Mesendoderm (in vitro differentiated cells): Measurements from ENCODE around the gene WASF2.

Source experiments
- DNase-seq: peaks from one replicate; pipeline ENCODE4 v3.0.0; 2013
- H2AK5ac ChIP-seq: 2 replicates; pipeline ENCODE4 v1.6.1; 2013; ENCODE audit warnings: low read length, inconsistent platforms
- H2BK120ac ChIP-seq: 2 replicates; pipeline ENCODE4 v1.6.1; 2013; ENCODE audit warnings: low read depth, mild to moderate bottlenecking, low read length, moderate library complexity, mixed read lengths
- H2BK15ac ChIP-seq: replicated peaks from 2 replicates; pipeline ENCODE4 v1.6.1; 2013; ENCODE audit warnings: low read depth, mild to moderate bottlenecking, moderate library complexity
- H2BK5ac ChIP-seq: 2 replicates; pipeline ENCODE4 v1.6.1; 2013; ENCODE audit warnings: low read length, inconsistent platforms
- H3K18ac ChIP-seq: 2 replicates; pipeline ENCODE4 v1.6.1; 2013; ENCODE audit warnings: mild to moderate bottlenecking, low read length, mixed read lengths
- H3K23ac ChIP-seq: one replicate; pipeline ENCODE4 v1.6.1; 2013; ENCODE audit warnings: low read length
- H3K27ac ChIP-seq: 2 replicates; pipeline ENCODE4 v1.5.1; 2013; ENCODE audit warnings: low read depth, mild to moderate bottlenecking, inconsistent platforms, low read length, moderate library complexity
- H3K27me3 ChIP-seq: 2 replicates; pipeline ENCODE4 v1.6.1; 2013; ENCODE audit warnings: low read length, control low read depth, mild to moderate bottlenecking, inconsistent platforms; ENCODE audit not compliant: insufficient read depth, poor library complexity
- H3K36me3 ChIP-seq: 2 replicates; pipeline ENCODE4 v1.6.1; 2013; ENCODE audit warnings: low read length, inconsistent platforms; ENCODE audit not compliant: control insufficient read depth, insufficient read depth
- H3K4ac ChIP-seq: one replicate; pipeline ENCODE4 v1.6.1; 2013; ENCODE audit warnings: low read depth, mild to moderate bottlenecking, low read length, moderate library complexity
- H3K4me1 ChIP-seq: 2 replicates; pipeline ENCODE4 v1.6.1; 2013; ENCODE audit warnings: low read depth, low read length, inconsistent platforms; ENCODE audit not compliant: control insufficient read depth
- H3K4me2 ChIP-seq: 2 replicates; pipeline ENCODE4 v1.6.1; 2013; ENCODE audit warnings: low read length
- H3K4me3 ChIP-seq: 2 replicates; pipeline ENCODE4 v1.5.1; 2013; ENCODE audit warnings: mild to moderate bottlenecking, low read length
- H3K56ac ChIP-seq: one replicate; pipeline ENCODE4 v1.6.1; 2013; ENCODE audit warnings: low read length
- H3K79me1 ChIP-seq: 2 replicates; pipeline ENCODE4 v1.6.1; 2013; ENCODE audit warnings: low read length, inconsistent platforms
- H3K79me2 ChIP-seq: 2 replicates; pipeline ENCODE4 v1.6.1; 2013; ENCODE audit warnings: mild to moderate bottlenecking, low read length; ENCODE audit not compliant: control insufficient read depth, insufficient read depth
- H3K9ac ChIP-seq: 2 replicates; pipeline ENCODE4 v1.6.1; 2013; ENCODE audit warnings: low read length, inconsistent platforms
- H4K5ac ChIP-seq: one replicate; pipeline ENCODE4 v1.6.1; 2013; ENCODE audit warnings: low read length
- H4K8ac ChIP-seq: one replicate; pipeline ENCODE4 v1.6.1; 2013; ENCODE audit warnings: low read depth, mild to moderate bottlenecking, control low read depth, low read length, moderate library complexity
- WGBS: extraction: QIAGEN DNeasy Blood & Tissue Kit; methylation state at CpG from one replicate; pipeline ENCODE4 v1.1.7; 2013; ENCODE audit warnings: low lambda C conversion rate, missing lambda C conversion rate; ENCODE audit not compliant: insufficient coverage; ENCODE audit errors: extremely low coverage; 5-methylcytosine and 5-hydroxymethylcytosine counted together

Gene WASF2

DNA sequence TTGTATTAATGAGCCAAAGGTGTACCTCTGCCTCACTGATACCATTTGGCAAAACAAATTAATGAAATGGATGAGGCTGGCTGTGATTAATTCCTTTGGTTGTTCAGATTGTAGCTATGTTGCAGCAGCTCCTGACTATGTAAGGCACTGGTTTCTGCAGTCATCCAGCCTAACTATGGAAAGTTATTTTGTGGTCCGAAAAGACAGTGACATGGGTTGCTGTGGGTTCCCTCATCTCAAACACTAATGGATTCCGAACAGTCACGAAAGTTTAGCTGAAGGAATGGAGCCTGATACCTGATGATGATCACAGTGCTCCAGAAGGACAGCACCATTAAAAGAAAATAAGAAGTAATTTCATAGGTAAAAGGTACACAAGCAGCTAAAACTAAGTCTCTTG is 42.6 kb downstream of the WASF2 start:
- H3K36me3 ChIP-seq: peaks cover 1% of the 10 kb centered on the region
- peaks cover 5% of the 10 kb centered on the region for H3K79me2 ChIP-seq
- no peak overlapping the region for H2BK120ac ChIP-seq
- no peak overlapping the region for H2BK15ac ChIP-seq
- no peak overlapping the region for H3K18ac ChIP-seq
- H3K4me2 ChIP-seq: no peak overlapping the region
- WGBS: no CpG with 5 or more reads among the region's 3 CpGs
- peaks cover 13% of the 10 kb centered on the region for H3K79me1 ChIP-seq
- no peaks in the 10 kb centered on the region for H3K27me3 ChIP-seq
- DNase-seq: no peak
- no peak overlapping the region for H3K23ac ChIP-seq
- no peak overlapping the region for H4K5ac ChIP-seq
- no peak overlapping the region for H3K4me3 ChIP-seq
- no peak overlapping the region for H3K9ac ChIP-seq
- H2BK5ac ChIP-seq: no peak overlapping the region
- no peak overlapping the region for H4K8ac ChIP-seq
- H3K4ac ChIP-seq: no peak overlapping the region
- no peak overlapping the region for H3K27ac ChIP-seq
- H3K4me1 ChIP-seq: no peaks in the 10 kb centered on the region
- H3K56ac ChIP-seq: no peak overlapping the region
- H2AK5ac ChIP-seq: no peak overlapping the region

DNA sequence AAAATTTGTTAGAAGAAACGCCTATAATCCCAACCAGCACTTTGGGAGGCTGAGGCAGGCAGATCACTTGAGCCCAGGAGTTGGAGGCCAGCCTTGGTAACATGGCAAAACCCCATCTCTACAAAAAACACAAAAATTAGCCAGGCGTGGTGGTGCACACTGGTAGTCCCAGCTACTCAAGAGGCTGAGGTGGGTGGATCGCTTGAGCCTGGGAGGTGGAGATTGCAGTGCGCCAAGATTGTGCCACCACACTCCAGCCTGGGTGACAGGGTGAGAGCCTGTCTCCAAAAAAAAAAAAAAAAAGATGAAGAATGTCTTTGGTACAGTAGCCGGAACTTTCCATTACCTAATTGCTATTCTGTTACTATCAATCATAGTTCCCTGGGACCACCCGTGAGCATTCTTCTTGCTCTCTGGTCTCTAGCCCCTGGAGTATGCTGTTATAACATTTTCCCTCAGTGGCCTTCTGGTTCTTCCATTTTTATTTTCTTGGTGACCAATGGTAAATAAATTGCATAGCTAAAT is 43.4 kb downstream of the WASF2 start:
- no peak overlapping the region for H3K4me2 ChIP-seq
- peaks cover 13% of the 10 kb centered on the region for H3K79me1 ChIP-seq
- H2BK120ac ChIP-seq: no peak overlapping the region
- no peak for DNase-seq
- no peak overlapping the region for H3K56ac ChIP-seq
- H4K8ac ChIP-seq: no peak overlapping the region
- no peak overlapping the region for H3K18ac ChIP-seq
- no peak overlapping the region for H2BK15ac ChIP-seq
- no peak overlapping the region for H3K4ac ChIP-seq
- H2BK5ac ChIP-seq: no peak overlapping the region
- H3K23ac ChIP-seq: no peak overlapping the region
- H3K9ac ChIP-seq: no peak overlapping the region
- WGBS: no CpG with 5 or more reads among the region's 6 CpGs
- H3K79me2 ChIP-seq: peaks cover 5% of the 10 kb centered on the region
- no peaks in the 10 kb centered on the region for H3K27me3 ChIP-seq
- H3K36me3 ChIP-seq: peaks cover 1% of the 10 kb centered on the region
- H2AK5ac ChIP-seq: no peak overlapping the region
- H4K5ac ChIP-seq: no peak overlapping the region
- no peak overlapping the region for H3K4me3 ChIP-seq
- no peak overlapping the region for H3K27ac ChIP-seq
- no peaks in the 10 kb centered on the region for H3K4me1 ChIP-seq

DNA sequence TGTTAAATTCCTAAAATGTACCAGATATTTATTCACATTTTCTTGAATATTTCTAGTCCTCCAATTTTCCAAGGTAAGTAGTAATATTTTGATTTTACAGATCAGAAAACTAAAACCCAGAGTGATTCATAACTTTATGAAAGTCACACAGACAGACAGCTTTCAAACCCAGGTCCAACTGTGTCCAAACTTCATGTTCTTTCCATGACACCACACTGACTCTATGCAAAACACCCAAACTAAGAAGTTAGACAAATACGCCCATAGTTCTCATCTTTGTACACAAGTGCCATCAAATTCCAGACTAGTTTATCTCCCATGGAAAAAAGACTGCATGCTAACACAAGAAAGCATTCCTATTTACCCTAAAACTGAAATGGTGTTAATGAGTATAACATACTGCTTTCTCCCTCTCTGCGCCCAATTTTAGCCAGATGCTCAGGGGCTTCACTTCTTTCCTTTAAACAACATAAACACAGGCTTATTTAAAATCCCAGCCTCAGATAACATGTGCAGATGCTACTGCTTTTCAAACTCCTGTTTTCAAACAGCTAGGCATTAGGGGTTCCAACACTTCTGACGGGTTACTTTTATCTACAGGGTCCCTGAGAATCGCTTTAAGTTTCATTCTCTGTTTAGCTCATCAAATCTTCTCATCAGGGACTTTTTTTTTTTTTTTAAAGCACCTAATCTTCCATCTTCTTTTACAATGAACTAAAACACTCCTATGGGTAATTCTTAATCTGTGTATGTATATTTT is 44.6 kb downstream of the WASF2 start:
- Histone ChIP-seq H3K56ac (no peak overlapping the region), H3K4ac (no peak overlapping the region), H4K5ac (no peak overlapping the region), H3K79me1 (peaks cover 10% of the 10 kb centered on the region), H3K4me2 (no peak overlapping the region), H3K4me3 (no peak overlapping the region), H3K23ac (no peak overlapping the region), H3K79me2 (peaks cover 5% of the 10 kb centered on the region), H3K27me3 (no peaks in the 10 kb centered on the region), H3K18ac (no peak overlapping the region), H3K4me1 (no peaks in the 10 kb centered on the region), H3K27ac (no peak overlapping the region), H2BK15ac (no peak overlapping the region), H2BK120ac (no peak overlapping the region), H3K36me3 (peaks cover 1% of the 10 kb centered on the region), H2BK5ac (no peak overlapping the region), H2AK5ac (no peak overlapping the region), H3K9ac (no peak overlapping the region), H4K8ac (no peak overlapping the region)
- WGBS: no CpG with 5 or more reads among the region's 4 CpGs
- no peak for DNase-seq

DNA sequence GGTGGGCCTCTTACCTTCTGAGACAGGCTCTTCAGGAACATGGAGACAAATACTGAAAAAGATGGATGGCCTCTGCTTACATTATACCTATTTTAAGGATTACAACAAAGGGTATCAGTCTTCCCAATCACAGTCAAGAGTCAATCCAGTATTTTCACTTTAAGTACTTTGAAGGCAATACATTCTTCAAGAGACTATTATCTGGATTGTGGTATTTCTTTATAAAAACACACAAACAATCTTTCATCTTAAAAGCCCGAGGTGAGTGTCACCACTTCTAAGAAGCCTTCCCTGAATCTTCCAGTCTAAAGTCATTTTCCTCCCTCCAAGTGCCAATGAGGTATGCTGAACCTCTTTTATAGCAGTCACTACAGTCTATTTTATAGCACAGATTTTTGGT is 45.3 kb downstream of the WASF2 start:
- DNase-seq: no peak
- no peak overlapping the region for H3K18ac ChIP-seq
- no peak overlapping the region for H2BK5ac ChIP-seq
- H3K23ac ChIP-seq: no peak overlapping the region
- no CpG with 5 or more reads among the region's 1 CpG for WGBS
- no peak overlapping the region for H3K27ac ChIP-seq
- no peaks in the 10 kb centered on the region for H3K27me3 ChIP-seq
- no peak overlapping the region for H3K4me2 ChIP-seq
- peaks cover 9% of the 10 kb centered on the region for H3K79me1 ChIP-seq
- H3K79me2 ChIP-seq: peaks cover 5% of the 10 kb centered on the region
- H3K36me3 ChIP-seq: peaks cover 1% of the 10 kb centered on the region
- no peak overlapping the region for H3K56ac ChIP-seq
- H2BK120ac ChIP-seq: no peak overlapping the region
- H4K8ac ChIP-seq: no peak overlapping the region
- no peak overlapping the region for H3K9ac ChIP-seq
- no peak overlapping the region for H3K4ac ChIP-seq
- H3K4me1 ChIP-seq: no peaks in the 10 kb centered on the region
- no peak overlapping the region for H3K4me3 ChIP-seq
- H2AK5ac ChIP-seq: no peak overlapping the region
- H4K5ac ChIP-seq: no peak overlapping the region
- no peak overlapping the region for H2BK15ac ChIP-seq

DNA sequence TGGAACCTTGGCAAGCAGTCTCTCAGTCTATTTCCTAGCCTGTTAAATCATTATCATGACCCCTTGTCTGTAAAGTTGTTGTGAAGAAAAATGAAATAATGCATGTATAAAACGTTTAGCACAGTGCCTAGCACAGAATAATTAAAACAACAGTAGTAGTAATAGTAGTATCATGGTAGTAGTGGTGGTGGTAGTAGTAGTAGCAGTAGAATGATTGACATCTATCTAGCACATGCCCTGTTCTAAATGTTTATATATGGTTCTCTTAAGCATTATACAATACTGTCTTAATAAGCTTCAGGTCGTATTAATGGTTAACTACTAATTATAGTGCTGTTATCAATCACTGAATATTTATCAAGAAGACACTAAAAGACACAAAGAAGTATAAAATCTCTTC is 50.8 kb downstream of the WASF2 start:
- Histone ChIP-seq H3K9ac (no peak overlapping the region), H3K27ac (no peak overlapping the region), H2AK5ac (no peak overlapping the region), H3K27me3 (no peaks in the 10 kb centered on the region), H3K36me3 (no peaks in the 10 kb centered on the region), H2BK120ac (no peak overlapping the region), H3K23ac (no peak overlapping the region), H3K4me2 (no peak overlapping the region), H3K18ac (no peak overlapping the region), H3K79me1 (peaks cover 16% of the 10 kb centered on the region), H2BK5ac (no peak overlapping the region), H3K4ac (no peak overlapping the region), H4K8ac (no peak overlapping the region), H3K4me1 (peaks cover 6% of the 10 kb centered on the region), H2BK15ac (no peak overlapping the region), H3K56ac (no peak overlapping the region), H3K79me2 (peaks cover 16% of the 10 kb centered on the region), H4K5ac (no peak overlapping the region), H3K4me3 (no peak overlapping the region)
- DNase-seq: no peak
- WGBS: no CpG with 5 or more reads among the region's 2 CpGs

DNA sequence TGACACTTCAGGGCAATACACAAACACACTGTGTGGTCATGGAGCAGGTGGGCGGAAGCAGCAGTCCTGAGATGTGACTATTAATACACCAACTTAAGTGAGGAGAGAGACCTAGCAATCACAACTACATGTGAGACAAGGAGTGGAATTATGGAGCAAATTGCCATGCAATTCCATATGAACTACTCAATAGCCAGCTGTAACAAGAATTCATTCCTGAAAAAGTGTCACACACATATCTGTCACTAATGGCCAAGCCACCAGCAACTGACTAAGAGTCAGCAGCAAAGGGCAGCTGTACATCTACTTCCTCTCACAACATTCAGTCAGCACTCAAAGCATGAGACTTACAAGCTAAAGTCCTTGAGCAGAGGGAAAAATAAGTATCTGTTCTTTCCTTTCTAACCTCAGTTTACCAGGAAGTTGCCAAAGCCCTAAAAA is 51.3 kb downstream of the WASF2 start:
- H2AK5ac ChIP-seq: no peak overlapping the region
- no peak overlapping the region for H4K5ac ChIP-seq
- H3K9ac ChIP-seq: no peak overlapping the region
- H3K4me1 ChIP-seq: peaks cover 6% of the 10 kb centered on the region
- H3K4me3 ChIP-seq: no peak overlapping the region
- no peak overlapping the region for H3K4ac ChIP-seq
- H3K27me3 ChIP-seq: no peaks in the 10 kb centered on the region
- H2BK120ac ChIP-seq: no peak overlapping the region
- peaks cover 15% of the 10 kb centered on the region for H3K79me1 ChIP-seq
- no peak for DNase-seq
- H3K79me2 ChIP-seq: peaks cover 16% of the 10 kb centered on the region
- no CpG with 5 or more reads among the region's 1 CpG for WGBS
- no peak overlapping the region for H3K4me2 ChIP-seq
- H4K8ac ChIP-seq: no peak overlapping the region
- no peaks in the 10 kb centered on the region for H3K36me3 ChIP-seq
- no peak overlapping the region for H3K23ac ChIP-seq
- H3K18ac ChIP-seq: no peak overlapping the region
- H3K27ac ChIP-seq: no peak overlapping the region
- no peak overlapping the region for H3K56ac ChIP-seq
- no peak overlapping the region for H2BK5ac ChIP-seq
- H2BK15ac ChIP-seq: no peak overlapping the region
